Fibroblast of lung (primary cell): ENCODE measurements around the gene GDA. TPM values are rescaled to one million over a fixed set of nuclear protein-coding genes. Genes with fewer than 3 reads are reported as not detected.

Source experiments
- DNase-seq, 2 donors: peaks; one replicate each; pipeline versions ENCODE4 v3.0.0 to v3.0.0-alpha.2; 2010; ENCODE audit warnings: low read depth in 2 of 2
- H2AFZ ChIP-seq: 2 replicates; pipeline ENCODE4 v1.5.1; 2012; ENCODE audit warnings: low read length, control low read depth, inconsistent platforms
- H3K27ac ChIP-seq: 2 replicates; pipeline ENCODE4 v1.5.1; 2011; ENCODE audit warnings: low read length, control low read depth; ENCODE audit not compliant: insufficient read depth
- H3K27me3 ChIP-seq: 2 replicates; pipeline ENCODE4 v1.5.1; 2011; ENCODE audit warnings: mild to moderate bottlenecking, low read length; ENCODE audit not compliant: control insufficient read depth, insufficient read depth
- H3K36me3 ChIP-seq: 2 replicates; pipeline ENCODE4 v1.5.1; 2011; ENCODE audit warnings: low read length; ENCODE audit not compliant: control insufficient read depth, insufficient read depth
- H3K4me1 ChIP-seq: 2 replicates; pipeline ENCODE4 v1.5.1; 2011; ENCODE audit warnings: low read length; ENCODE audit not compliant: control insufficient read depth, insufficient read depth; ENCODE audit errors: extremely low read depth
- H3K4me2 ChIP-seq: 2 replicates; pipeline ENCODE4 v1.5.1; 2011; ENCODE audit warnings: low read length, control low read depth; ENCODE audit not compliant: insufficient read depth; ENCODE audit errors: extremely low read depth
- H3K4me3 ChIP-seq, 4 experiments: fragments of 200-600 bp in 1 of 4; sonication (generic) in 1 of 4; replicated peaks in 1 of 4; 2 replicates each; pipeline ENCODE4 v1.5.1; 2011 to 2016; ENCODE audit warnings: low read length in 4 of 4, low read depth in 3 of 4, mild to moderate bottlenecking in 3 of 4, control low read depth in 2 of 4, inconsistent platforms in 1 of 4, mixed read lengths in 1 of 4; ENCODE audit not compliant: insufficient read depth in 1 of 4; ENCODE audit errors: control extremely low read depth in 1 of 4
- H3K79me2 ChIP-seq: 2 replicates; pipeline ENCODE4 v1.5.1; 2012; ENCODE audit warnings: mild to moderate bottlenecking, low read length, inconsistent platforms; ENCODE audit not compliant: control insufficient read depth, insufficient read depth
- H3K9ac ChIP-seq: 2 replicates; pipeline ENCODE4 v1.5.1; 2011; ENCODE audit warnings: mild to moderate bottlenecking, low read length, control low read depth; ENCODE audit not compliant: insufficient read depth
- H3K9me3 ChIP-seq: 2 replicates; pipeline ENCODE4 v1.5.1; 2012; ENCODE audit warnings: low read depth, low read length; ENCODE audit not compliant: control insufficient read depth, insufficient read depth
- H4K20me1 ChIP-seq: 2 replicates; pipeline ENCODE4 v1.5.1; 2011; ENCODE audit warnings: low read length; ENCODE audit not compliant: control insufficient read depth, insufficient read depth; ENCODE audit errors: extremely low read depth
- CTCF ChIP-seq, 2 donors: IDR thresholded peaks in 1 of 2; conservative IDR thresholded peaks in 1 of 2; 1 replicate in 1 of 2; 2 replicates in 1 of 2; pipeline ENCODE4 v1.5.1; 2011 to 2012; ENCODE audit warnings: low read length in 2 of 2, control low read depth in 1 of 2, inconsistent platforms in 1 of 2, low read depth in 1 of 2, mild to moderate bottlenecking in 1 of 2
- EZH2 ChIP-seq: IDR thresholded peaks from 2 replicates; pipeline ENCODE4 v1.5.1; 2012; ENCODE audit warnings: low read length, control low read depth, mild to moderate bottlenecking; ENCODE audit errors: missing control alignments
- polyA plus RNA-seq, 2 donors: library from polyadenylated mRNA; depleted of rRNA in 1 of 2; stranded (reverse) in 1 of 2; unstranded in 1 of 2; fragments of >200 nt; gene quantifications; 2 replicates each; pipeline ENCODE4 v1.2.1, GENCODE V29; 2011 to 2012; ENCODE audit warnings: missing spikeins in 1 of 2
- total RNA-seq: library from RNA; depleted of rRNA; stranded (reverse); fragments of >200 nt; gene quantifications from 2 replicates; pipeline ENCODE4 v1.2.1, GENCODE V29; 2014

The GDA gene
- total and polyA plus RNA-seq, 2 donors (not counting 1 experiment from before 2014, with no cell fraction given): not detected

GRCh38 chr9:72119853-72120252, 29.4 kb upstream of the GDA start:
- no peaks in the 10 kb centered on the region for H3K36me3 ChIP-seq
- no peaks in the 10 kb centered on the region for H3K4me1 ChIP-seq
- H3K27me3 ChIP-seq: no peaks in the 10 kb centered on the region
- no peaks in the 10 kb centered on the region for H4K20me1 ChIP-seq
- no peak overlapping the region for H3K27ac ChIP-seq
- no peak overlapping the region for H3K4me2 ChIP-seq
- H3K4me3 ChIP-seq: no peak overlapping the region
- DNase-seq: no peak
- no peak for TF ChIP-seq EZH2
- no peak for TF ChIP-seq CTCF (conservative IDR thresholded peaks at IDR 0.05 in 1 of 2, IDR thresholded peaks at IDR 0.05 in 1 of 2; ENCODE audit: low read depth in 1 of 2, low read length in 2 of 2)
- no peaks in the 10 kb centered on the region for H3K79me2 ChIP-seq
- no peak overlapping the region for H2AFZ ChIP-seq
- H3K9ac ChIP-seq: no peak overlapping the region
- H3K9me3 ChIP-seq: no peaks in the 10 kb centered on the region

- no peaks in the 10 kb centered on the region for H3K79me2 ChIP-seq
- H3K36me3 ChIP-seq: no peaks in the 10 kb centered on the region
- no peaks in the 10 kb centered on the region for H3K4me1 ChIP-seq
- H4K20me1 ChIP-seq: no peaks in the 10 kb centered on the region
- no peaks in the 10 kb centered on the region for H3K9me3 ChIP-seq
- no peak overlapping the region for H3K4me3 ChIP-seq
- H3K27me3 ChIP-seq: no peaks in the 10 kb centered on the region
- no peak overlapping the region for H2AFZ ChIP-seq
- TF ChIP-seq CTCF (conservative IDR thresholded peaks at IDR 0.05 in 1 of 2, IDR thresholded peaks at IDR 0.05 in 1 of 2; ENCODE audit: low read depth in 1 of 2, low read length in 2 of 2) (no peak), EZH2 (no peak)
- H3K4me2 ChIP-seq: no peak overlapping the region
- no peak for DNase-seq
- H3K27ac ChIP-seq: no peak overlapping the region
- H3K9ac ChIP-seq: no peak overlapping the region
Observed at GRCh38 chr9:72124947-72125346, 24.3 kb upstream of the GDA start.

GRCh38 chr9:72127753-72128152, 21.5 kb upstream of the GDA start:
- no peaks in the 10 kb centered on the region for H3K9me3 ChIP-seq
- H3K4me3 ChIP-seq: no peak overlapping the region
- H3K4me2 ChIP-seq: no peak overlapping the region
- H3K4me1 ChIP-seq: no peaks in the 10 kb centered on the region
- no peaks in the 10 kb centered on the region for H3K79me2 ChIP-seq
- no peaks in the 10 kb centered on the region for H4K20me1 ChIP-seq
- H3K27ac ChIP-seq: no peak overlapping the region
- H3K27me3 ChIP-seq: no peaks in the 10 kb centered on the region
- no peaks in the 10 kb centered on the region for H3K36me3 ChIP-seq
- DNase-seq: no peak
- no peak overlapping the region for H2AFZ ChIP-seq
- H3K9ac ChIP-seq: no peak overlapping the region
- TF ChIP-seq CTCF (conservative IDR thresholded peaks at IDR 0.05 in 1 of 2, IDR thresholded peaks at IDR 0.05 in 1 of 2; ENCODE audit: low read depth in 1 of 2, low read length in 2 of 2) (no peak), EZH2 (no peak)
